ENCODE results near the gene GINS1. TPM values are rescaled to one million over a fixed set of nuclear protein-coding genes. Genes with fewer than 3 reads are reported as not detected.

Gene GINS1
- total RNA-seq, 1 donor from 2014 or later: 5.3 TPM

- no peak for TF ChIP-seq CTCF (IDR thresholded peaks at IDR 0.05; ENCODE audit: partially characterized antibody, unreplicated experiment)
- no peak for DNase-seq
- Mint-ChIP-seq H3K27me3 (ENCODE audit: unreplicated experiment) (peaks cover 4% of the 10 kb centered on the region), H3K36me3 (ENCODE audit: unreplicated experiment) (no peaks in the 10 kb centered on the region), H3K9me3 (ENCODE audit: unreplicated experiment) (no peaks in the 10 kb centered on the region), H3K27ac (ENCODE audit: unreplicated experiment) (no peak overlapping the region), H3K4me3 (ENCODE audit: unreplicated experiment) (no peak overlapping the region), H3K4me1 (ENCODE audit: low read depth, unreplicated experiment) (no peaks in the 10 kb centered on the region)
These were observed 42.4 kb upstream of the GINS1 start for GRCh38 chr20:25364879-25365699.

GRCh38 chr20:25368526-25368925, 38.9 kb upstream of the GINS1 start:
- DNase-seq: no peak

GRCh38 chr20:25368976-25369375, 38.5 kb upstream of the GINS1 start:
- no peaks in the 10 kb centered on the region for H3K4me1 Mint-ChIP-seq (ENCODE audit: low read depth, unreplicated experiment)
- H3K9me3 Mint-ChIP-seq (ENCODE audit: unreplicated experiment): peaks cover 4% of the 10 kb centered on the region
- H3K4me3 Mint-ChIP-seq (ENCODE audit: unreplicated experiment): no peak overlapping the region
- H3K36me3 Mint-ChIP-seq (ENCODE audit: unreplicated experiment): peaks cover 19% of the 10 kb centered on the region
- H3K27ac Mint-ChIP-seq (ENCODE audit: unreplicated experiment): no peak overlapping the region
- H3K27me3 Mint-ChIP-seq (ENCODE audit: unreplicated experiment): peaks cover 3% of the 10 kb centered on the region
- DNase-seq: no peak
- no peak for TF ChIP-seq CTCF (IDR thresholded peaks at IDR 0.05; ENCODE audit: partially characterized antibody, unreplicated experiment)

More at GRCh38 chr20:25368526-25368925, 38.9 kb upstream of the GINS1 start:
- Mint-ChIP-seq H3K27me3 (ENCODE audit: unreplicated experiment) (peaks cover 3% of the 10 kb centered on the region), H3K36me3 (ENCODE audit: unreplicated experiment) (peaks cover 14% of the 10 kb centered on the region), H3K9me3 (ENCODE audit: unreplicated experiment) (peaks cover 4% of the 10 kb centered on the region), H3K4me1 (ENCODE audit: low read depth, unreplicated experiment) (no peaks in the 10 kb centered on the region), H3K4me3 (ENCODE audit: unreplicated experiment) (no peak overlapping the region), H3K27ac (ENCODE audit: unreplicated experiment) (no peak overlapping the region)
- TF ChIP-seq CTCF (IDR thresholded peaks at IDR 0.05; ENCODE audit: partially characterized antibody, unreplicated experiment): no peak

GRCh38 chr20:25369529-25369928, 37.9 kb upstream of the GINS1 start:
- no peak for TF ChIP-seq CTCF (IDR thresholded peaks at IDR 0.05; ENCODE audit: partially characterized antibody, unreplicated experiment)
- no peak overlapping the region for H3K27ac Mint-ChIP-seq (ENCODE audit: unreplicated experiment)
- H3K36me3 Mint-ChIP-seq (ENCODE audit: unreplicated experiment): peaks cover 23% of the 10 kb centered on the region
- no peaks in the 10 kb centered on the region for H3K4me1 Mint-ChIP-seq (ENCODE audit: low read depth, unreplicated experiment)
- no peak overlapping the region for H3K4me3 Mint-ChIP-seq (ENCODE audit: unreplicated experiment)
- peaks cover 7% of the 10 kb centered on the region for H3K9me3 Mint-ChIP-seq (ENCODE audit: unreplicated experiment)
- no peak for DNase-seq
- H3K27me3 Mint-ChIP-seq (ENCODE audit: unreplicated experiment): peaks cover 3% of the 10 kb centered on the region

GRCh38 chr20:25369971-25370370, 37.5 kb upstream of the GINS1 start:
- H3K9me3 Mint-ChIP-seq (ENCODE audit: unreplicated experiment): peaks cover 7% of the 10 kb centered on the region
- no peaks in the 10 kb centered on the region for H3K4me1 Mint-ChIP-seq (ENCODE audit: low read depth, unreplicated experiment)
- TF ChIP-seq CTCF (IDR thresholded peaks at IDR 0.05; ENCODE audit: partially characterized antibody, unreplicated experiment): no peak
- peaks cover 3% of the 10 kb centered on the region for H3K27me3 Mint-ChIP-seq (ENCODE audit: unreplicated experiment)
- no peak overlapping the region for H3K27ac Mint-ChIP-seq (ENCODE audit: unreplicated experiment)
- peaks cover 23% of the 10 kb centered on the region for H3K36me3 Mint-ChIP-seq (ENCODE audit: unreplicated experiment)
- H3K4me3 Mint-ChIP-seq (ENCODE audit: unreplicated experiment): no peak overlapping the region
- no peak for DNase-seq

All from glutamatergic neuron (in vitro differentiated cells).